ENCODE results near the gene SYT15. TPM values are rescaled to one million over a fixed set of nuclear protein-coding genes. Genes with fewer than 3 reads are reported as not detected.
A peak's percentile ranks its signal among the peaks of the same experiment; 100 is the strongest.
"Not testable (repeated sequence)": the region's sequence is repeated elsewhere in the genome, so short reads cannot be mapped to it uniquely, and the experiment has no call there.

The SYT15 gene
- total RNA-seq, 1 donor from 2014 or later, result 3.0 TPM

- not testable (repeated sequence) for H3K27ac Mint-ChIP-seq; DNase-seq (ENCODE audit: low spot score in 2 of 2, unreplicated experiment in 2 of 2); H3K4me3 Mint-ChIP-seq; H3K27me3 Mint-ChIP-seq (ENCODE audit: low read depth); H3K36me3 Mint-ChIP-seq; H3K9me3 Mint-ChIP-seq; H3K4me1 Mint-ChIP-seq
Observed at GRCh38 chr10:46588221-46588620, 9.3 kb downstream of the SYT15 start.

- not testable (repeated sequence) for DNase-seq (ENCODE audit: low spot score in 2 of 2, unreplicated experiment in 2 of 2); H3K27me3 Mint-ChIP-seq (ENCODE audit: low read depth); H3K27ac Mint-ChIP-seq; H3K36me3 Mint-ChIP-seq; H3K4me3 Mint-ChIP-seq; H3K9me3 Mint-ChIP-seq; H3K4me1 Mint-ChIP-seq
Observed at GRCh38 chr10:46589589-46589988, 10.7 kb downstream of the SYT15 start.

- not testable (repeated sequence) for H3K27me3 Mint-ChIP-seq (ENCODE audit: low read depth); H3K27ac Mint-ChIP-seq; H3K4me1 Mint-ChIP-seq; H3K36me3 Mint-ChIP-seq; H3K9me3 Mint-ChIP-seq; H3K4me3 Mint-ChIP-seq; DNase-seq (ENCODE audit: low spot score in 2 of 2, unreplicated experiment in 2 of 2)
Observed at GRCh38 chr10:46591053-46591452, 12.1 kb downstream of the SYT15 start.

- not testable (repeated sequence) for H3K27ac Mint-ChIP-seq; H3K36me3 Mint-ChIP-seq; DNase-seq (ENCODE audit: low spot score in 2 of 2, unreplicated experiment in 2 of 2); H3K9me3 Mint-ChIP-seq; H3K4me1 Mint-ChIP-seq; H3K27me3 Mint-ChIP-seq (ENCODE audit: low read depth); H3K4me3 Mint-ChIP-seq
Observed at GRCh38 chr10:46593307-46593706, 14.4 kb downstream of the SYT15 start.

GRCh38 chr10:46594453-46595063, 15.6 kb downstream of the SYT15 start:
- not testable (repeated sequence) for H3K4me1 Mint-ChIP-seq; DNase-seq (ENCODE audit: low spot score in 2 of 2, unreplicated experiment in 2 of 2); H3K9me3 Mint-ChIP-seq; H3K4me3 Mint-ChIP-seq; H3K36me3 Mint-ChIP-seq; H3K27me3 Mint-ChIP-seq (ENCODE audit: low read depth)
- peak overlapping the region; percentile 83 for H3K27ac Mint-ChIP-seq

GRCh38 chr10:46596570-46596969, 17.6 kb downstream of the SYT15 start:
- H3K27ac Mint-ChIP-seq; H3K4me3 Mint-ChIP-seq; H3K9me3 Mint-ChIP-seq; H3K4me1 Mint-ChIP-seq; H3K36me3 Mint-ChIP-seq; DNase-seq (ENCODE audit: low spot score in 2 of 2, unreplicated experiment in 2 of 2); H3K27me3 Mint-ChIP-seq (ENCODE audit: low read depth): not testable (repeated sequence)

- H3K9me3 Mint-ChIP-seq; H3K27ac Mint-ChIP-seq; H3K4me1 Mint-ChIP-seq; H3K36me3 Mint-ChIP-seq; H3K27me3 Mint-ChIP-seq (ENCODE audit: low read depth): not testable (repeated sequence)
- peak in 1 of 2 experiments; percentile 56 for DNase-seq (ENCODE audit: low spot score in 2 of 2, unreplicated experiment in 2 of 2)
- peak overlapping the region; percentile 63 for H3K4me3 Mint-ChIP-seq
Observed at GRCh38 chr10:46597616-46598246, 18.8 kb downstream of the SYT15 start.

- not testable (repeated sequence) for H3K27ac Mint-ChIP-seq; H3K4me3 Mint-ChIP-seq; H3K9me3 Mint-ChIP-seq; H3K36me3 Mint-ChIP-seq; DNase-seq (ENCODE audit: low spot score in 2 of 2, unreplicated experiment in 2 of 2); H3K4me1 Mint-ChIP-seq; H3K27me3 Mint-ChIP-seq (ENCODE audit: low read depth)
Observed at GRCh38 chr10:46600516-46600915, 21.6 kb downstream of the SYT15 start.

- H3K36me3 Mint-ChIP-seq; DNase-seq (ENCODE audit: low spot score in 2 of 2, unreplicated experiment in 2 of 2); H3K27me3 Mint-ChIP-seq (ENCODE audit: low read depth); H3K4me3 Mint-ChIP-seq; H3K27ac Mint-ChIP-seq; H3K9me3 Mint-ChIP-seq; H3K4me1 Mint-ChIP-seq: not testable (repeated sequence)
Observed at GRCh38 chr10:46615540-46615939, 36.6 kb downstream of the SYT15 start.

- H3K4me3 Mint-ChIP-seq; H3K36me3 Mint-ChIP-seq; H3K9me3 Mint-ChIP-seq; H3K4me1 Mint-ChIP-seq; H3K27me3 Mint-ChIP-seq (ENCODE audit: low read depth); DNase-seq (ENCODE audit: low spot score in 2 of 2, unreplicated experiment in 2 of 2); H3K27ac Mint-ChIP-seq: not testable (repeated sequence)
Observed at GRCh38 chr10:46616227-46616626, 37.3 kb downstream of the SYT15 start.

- H3K9me3 Mint-ChIP-seq; H3K4me1 Mint-ChIP-seq; H3K27me3 Mint-ChIP-seq (ENCODE audit: low read depth); DNase-seq (ENCODE audit: low spot score in 2 of 2, unreplicated experiment in 2 of 2); H3K4me3 Mint-ChIP-seq; H3K36me3 Mint-ChIP-seq; H3K27ac Mint-ChIP-seq: not testable (repeated sequence)
Observed at GRCh38 chr10:46617134-46617533, 38.2 kb downstream of the SYT15 start.

GRCh38 chr10:46617913-46618312, 39.0 kb downstream of the SYT15 start:
- not testable (repeated sequence) for H3K4me3 Mint-ChIP-seq; H3K36me3 Mint-ChIP-seq; DNase-seq (ENCODE audit: low spot score in 2 of 2, unreplicated experiment in 2 of 2)

GRCh38 chr10:46623899-46624654, 45.1 kb downstream of the SYT15 start:
- H3K9me3 Mint-ChIP-seq; H3K36me3 Mint-ChIP-seq; H3K27ac Mint-ChIP-seq; H3K4me3 Mint-ChIP-seq; H3K4me1 Mint-ChIP-seq; DNase-seq (ENCODE audit: low spot score in 2 of 2, unreplicated experiment in 2 of 2); H3K27me3 Mint-ChIP-seq (ENCODE audit: low read depth): not testable (repeated sequence)

More at GRCh38 chr10:46617913-46618312, 39.0 kb downstream of the SYT15 start:
- H3K27ac Mint-ChIP-seq; H3K4me1 Mint-ChIP-seq; H3K27me3 Mint-ChIP-seq (ENCODE audit: low read depth); H3K9me3 Mint-ChIP-seq: not testable (repeated sequence)

- not testable (repeated sequence) for H3K4me3 Mint-ChIP-seq; H3K27me3 Mint-ChIP-seq (ENCODE audit: low read depth); H3K27ac Mint-ChIP-seq; H3K4me1 Mint-ChIP-seq; H3K9me3 Mint-ChIP-seq; DNase-seq (ENCODE audit: low spot score in 2 of 2, unreplicated experiment in 2 of 2); H3K36me3 Mint-ChIP-seq
Observed at GRCh38 chr10:46629805-46630204, 50.9 kb downstream of the SYT15 start.
